Right lobe of liver (tissue), 4 donors: ENCODE data around the gene NUCKS1.

ENCODE experiments used
- POLR2A ChIP-seq: fragments of 450-650 bp; IDR thresholded peaks from one replicate; pipeline ENCODE4 v1.6.1; 2017; ENCODE audit warnings: antibody characterized with exemption, mild to moderate bottlenecking
- TF ChIP-seq, protein P1 (sequence below), 4 donors: fragments of 200-600 bp in 3 of 4; fragments of 450-650 bp in 1 of 4; IDR thresholded peaks; one replicate each; pipeline versions ENCODE4 v1.5.1 to v1.8.0; 2016 to 2022; ENCODE audit warnings: antibody characterized with exemption in 4 of 4, mild to moderate bottlenecking in 2 of 4
- donor health status: DM: no; HTN: no; CAD: no.
- donor health status: DM: no; HTN: no; CAD: no.
- donor health status: DM: no; HTN: yes; CAD: no.

DNA sequence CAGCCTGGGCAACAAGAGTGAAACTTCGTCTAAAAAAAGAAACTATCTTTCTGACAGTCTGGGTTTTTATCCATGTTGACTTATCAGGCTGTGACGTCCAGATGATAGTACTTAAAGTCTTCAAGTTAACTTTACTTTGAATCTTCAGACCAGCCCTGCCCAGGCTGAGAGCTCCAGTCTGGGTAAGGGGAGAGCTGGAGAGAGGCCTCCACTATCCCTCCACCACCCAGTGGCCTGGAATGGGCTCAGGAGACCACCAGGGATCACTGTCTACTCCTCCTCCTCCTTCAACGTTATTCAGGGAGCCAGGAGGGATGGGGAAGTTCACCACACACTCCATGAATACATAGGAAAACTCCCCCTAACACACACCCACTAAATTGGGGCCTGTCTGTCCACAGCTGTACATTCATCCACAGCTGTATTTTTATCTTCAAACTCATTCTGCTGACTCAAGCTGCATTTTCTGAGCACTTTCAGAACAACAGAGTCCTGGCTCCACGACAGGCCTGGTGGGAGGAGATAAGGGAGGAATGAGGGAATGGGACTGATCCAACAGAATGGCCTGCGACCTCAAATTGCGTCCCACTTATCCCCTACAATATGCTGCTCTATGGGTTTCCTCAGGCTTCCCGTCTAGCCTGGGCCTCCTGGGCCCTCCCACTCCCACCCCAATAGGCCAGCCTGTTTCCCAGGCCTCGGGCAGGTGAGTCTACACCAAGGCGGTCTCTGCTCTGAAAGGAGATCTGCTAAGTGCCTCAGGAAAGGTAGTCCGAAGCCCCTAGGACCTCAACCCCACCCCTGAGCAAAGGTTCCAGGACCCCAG, 71.5 kb downstream of the NUCKS1 start:
- TF ChIP-seq, protein P1, sequence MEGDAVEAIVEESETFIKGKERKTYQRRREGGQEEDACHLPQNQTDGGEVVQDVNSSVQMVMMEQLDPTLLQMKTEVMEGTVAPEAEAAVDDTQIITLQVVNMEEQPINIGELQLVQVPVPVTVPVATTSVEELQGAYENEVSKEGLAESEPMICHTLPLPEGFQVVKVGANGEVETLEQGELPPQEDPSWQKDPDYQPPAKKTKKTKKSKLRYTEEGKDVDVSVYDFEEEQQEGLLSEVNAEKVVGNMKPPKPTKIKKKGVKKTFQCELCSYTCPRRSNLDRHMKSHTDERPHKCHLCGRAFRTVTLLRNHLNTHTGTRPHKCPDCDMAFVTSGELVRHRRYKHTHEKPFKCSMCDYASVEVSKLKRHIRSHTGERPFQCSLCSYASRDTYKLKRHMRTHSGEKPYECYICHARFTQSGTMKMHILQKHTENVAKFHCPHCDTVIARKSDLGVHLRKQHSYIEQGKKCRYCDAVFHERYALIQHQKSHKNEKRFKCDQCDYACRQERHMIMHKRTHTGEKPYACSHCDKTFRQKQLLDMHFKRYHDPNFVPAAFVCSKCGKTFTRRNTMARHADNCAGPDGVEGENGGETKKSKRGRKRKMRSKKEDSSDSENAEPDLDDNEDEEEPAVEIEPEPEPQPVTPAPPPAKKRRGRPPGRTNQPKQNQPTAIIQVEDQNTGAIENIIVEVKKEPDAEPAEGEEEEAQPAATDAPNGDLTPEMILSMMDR (IDR thresholded peaks at IDR 0.05), result no peak
- TF ChIP-seq POLR2A, result no peak
